H9 (cell line): ENCODE data around the gene PHLDA3. TPM values are rescaled to one million over a fixed set of nuclear protein-coding genes. Genes with fewer than 3 reads are reported as not detected.

Experiments used
- DNase-seq: peaks from one replicate; pipeline ENCODE4 v3.0.0-alpha.2; 2017
- H2AFZ ChIP-seq: one replicate; pipeline ENCODE4 v1.6.1; 2013; ENCODE audit warnings: mild to moderate bottlenecking, low read length, control low read depth, moderate library complexity
- H2AK5ac ChIP-seq: 2 replicates; pipeline ENCODE4 v1.6.1; 2013; ENCODE audit warnings: low read length, control low read depth, mixed read lengths; ENCODE audit not compliant: insufficient read length
- H2BK120ac ChIP-seq: one replicate; pipeline ENCODE4 v1.6.1; 2013; ENCODE audit warnings: low read depth, mild to moderate bottlenecking, low read length, control low read depth, inconsistent platforms; ENCODE audit not compliant: poor library complexity, severe bottlenecking
- H2BK12ac ChIP-seq: 2 replicates; pipeline ENCODE4 v1.6.1; 2013; ENCODE audit warnings: low read length, control low read depth, mixed read lengths, low read depth; ENCODE audit not compliant: insufficient read length
- H2BK15ac ChIP-seq: 2 replicates; pipeline ENCODE4 v1.6.1; 2013; ENCODE audit warnings: low read depth, low read length, control low read depth
- H2BK20ac ChIP-seq: one replicate; pipeline ENCODE4 v1.6.1; 2013; ENCODE audit warnings: low read depth, mild to moderate bottlenecking, low read length, control low read depth, inconsistent platforms; ENCODE audit not compliant: poor library complexity, severe bottlenecking
- H2BK5ac ChIP-seq: 2 replicates; pipeline ENCODE4 v1.6.1; 2013; ENCODE audit warnings: low read length, control low read depth, mixed read lengths; ENCODE audit not compliant: insufficient read length
- H3K14ac ChIP-seq: 2 replicates; pipeline ENCODE4 v1.6.1; 2013; ENCODE audit warnings: low read length, control low read depth; ENCODE audit not compliant: insufficient read depth
- H3K18ac ChIP-seq: 2 replicates; pipeline ENCODE4 v1.6.1; 2013; ENCODE audit warnings: low read depth, mild to moderate bottlenecking, mixed read lengths, low read length, control low read depth; ENCODE audit not compliant: insufficient read length
- H3K23ac ChIP-seq: 2 replicates; pipeline ENCODE4 v1.6.1; 2013; ENCODE audit warnings: low read length, control low read depth, mixed read lengths, low read depth; ENCODE audit not compliant: insufficient read length
- H3K23me2 ChIP-seq: 2 replicates; pipeline ENCODE4 v1.6.1; 2013; ENCODE audit warnings: low read depth, mild to moderate bottlenecking, mixed read lengths, low read length, control low read depth; ENCODE audit not compliant: insufficient read length, poor library complexity, severe bottlenecking
- H3K27ac ChIP-seq: 2 replicates; pipeline ENCODE4 v1.5.1; 2013; ENCODE audit warnings: low read length, control low read depth, mixed read lengths, low read depth; ENCODE audit not compliant: insufficient read length
- H3K27me3 ChIP-seq: 2 replicates; pipeline ENCODE4 v1.6.1; 2013; ENCODE audit warnings: low read length, control low read depth, inconsistent platforms; ENCODE audit not compliant: insufficient read depth
- H3K4ac ChIP-seq: 2 replicates; pipeline ENCODE4 v1.6.1; 2013; ENCODE audit warnings: low read depth, mild to moderate bottlenecking, control low read depth, inconsistent platforms, low read length, moderate library complexity
- H3K4me1 ChIP-seq: 2 replicates; pipeline ENCODE4 v1.6.1; 2013; ENCODE audit warnings: low read length, control low read depth, inconsistent platforms; ENCODE audit not compliant: insufficient read depth
- H3K4me2 ChIP-seq: 2 replicates; pipeline ENCODE4 v1.6.1; 2013; ENCODE audit warnings: low read length, control low read depth, mixed read lengths; ENCODE audit not compliant: insufficient read length, insufficient read depth
- H3K56ac ChIP-seq: 2 replicates; pipeline ENCODE4 v1.6.1; 2013; ENCODE audit warnings: low read depth, mild to moderate bottlenecking, mixed read lengths, low read length, control low read depth; ENCODE audit not compliant: insufficient read length
- H3K79me1 ChIP-seq: 2 replicates; pipeline ENCODE4 v1.6.1; 2013; ENCODE audit warnings: low read depth, mild to moderate bottlenecking, moderate library complexity, low read length, control low read depth, inconsistent platforms; ENCODE audit not compliant: insufficient read depth, poor library complexity, severe bottlenecking
- H3K79me2 ChIP-seq: 2 replicates; pipeline ENCODE4 v1.6.1; 2013; ENCODE audit warnings: low read length, control low read depth, inconsistent platforms; ENCODE audit not compliant: insufficient read depth
- H3K9ac ChIP-seq: 2 replicates; pipeline ENCODE4 v1.6.1; 2013; ENCODE audit warnings: low read length, control low read depth, mixed read lengths; ENCODE audit not compliant: insufficient read length; ENCODE audit errors: extremely low read depth
- H3K9me3 ChIP-seq: one replicate; pipeline ENCODE4 v1.6.1; 2013; ENCODE audit warnings: low read depth, low read length, inconsistent platforms; ENCODE audit not compliant: control insufficient read depth
- H3T11ph ChIP-seq: one replicate; pipeline ENCODE4 v1.6.1; 2013; ENCODE audit warnings: mild to moderate bottlenecking, low read length, control low read depth, inconsistent platforms
- H4K20me1 ChIP-seq: one replicate; pipeline ENCODE4 v1.6.1; 2013; ENCODE audit not compliant: control insufficient read depth, insufficient read length, insufficient read depth
- H4K5ac ChIP-seq: 2 replicates; pipeline ENCODE4 v1.6.1; 2013; ENCODE audit warnings: low read depth, mild to moderate bottlenecking, mixed read lengths, low read length, control low read depth; ENCODE audit not compliant: insufficient read length
- H4K8ac ChIP-seq: replicated peaks from 2 replicates; pipeline ENCODE4 v1.6.1; 2013; ENCODE audit warnings: low read length, control low read depth, mixed read lengths, low read depth; ENCODE audit not compliant: insufficient read length
- H4K91ac ChIP-seq: 2 replicates; pipeline ENCODE4 v1.6.1; 2013; ENCODE audit warnings: low read depth, mild to moderate bottlenecking, moderate library complexity, mixed read lengths, low read length, control low read depth; ENCODE audit not compliant: insufficient read length
- H3K27ac Mint-ChIP-seq, 3 experiments: 2 replicates in 2 of 3; 3 replicates in 1 of 3; pipeline ENCODE4 v1.8.0; 2020 to 2021; ENCODE audit warnings: mixed read lengths in 3 of 3, mild to moderate bottlenecking in 1 of 3, moderate library complexity in 1 of 3
- H3K27me3 Mint-ChIP-seq: 2 replicates; pipeline ENCODE4 v1.8.0; 2021; ENCODE audit warnings: low read depth, mild to moderate bottlenecking, moderate library complexity, mixed read lengths
- H3K36me3 Mint-ChIP-seq, 3 experiments: 2 replicates in 2 of 3; 3 replicates in 1 of 3; pipeline ENCODE4 v1.8.0; 2020 to 2021; ENCODE audit warnings: low read depth in 3 of 3, mixed read lengths in 3 of 3; ENCODE audit not compliant: insufficient read depth in 1 of 3
- H3K4me1 Mint-ChIP-seq, 2 experiments: 2 replicates each; pipeline ENCODE4 v1.8.0; 2020; ENCODE audit warnings: mixed read lengths in 2 of 2
- H3K4me3 Mint-ChIP-seq, 2 experiments: 2 replicates in 1 of 2; 3 replicates in 1 of 2; pipeline ENCODE4 v1.8.0; 2020 to 2021; ENCODE audit warnings: mild to moderate bottlenecking in 2 of 2, mixed read lengths in 2 of 2, moderate library complexity in 1 of 2
- H3K9me3 Mint-ChIP-seq, 2 experiments: 2 replicates in 1 of 2; 3 replicates in 1 of 2; pipeline ENCODE4 v1.8.0; 2020; ENCODE audit warnings: mild to moderate bottlenecking in 2 of 2, mixed read lengths in 2 of 2, moderate library complexity in 1 of 2
- CTCF ChIP-seq: fragments of 200-600 bp; sonication (generic); conservative IDR thresholded peaks from 3 replicates; pipeline ENCODE4 v1.8.0; 2021; ENCODE audit warnings: antibody characterized with exemption, mild to moderate bottlenecking
- WGBS: extraction: QIAGEN DNeasy Blood & Tissue Kit; methylation state at CpG from one replicate; pipeline ENCODE4 v1.1.7; 2013; ENCODE audit warnings: missing lambda C conversion rate, low lambda C conversion rate, mixed read lengths; ENCODE audit not compliant: insufficient read length; ENCODE audit errors: extremely low coverage; 5-methylcytosine and 5-hydroxymethylcytosine counted together
- total RNA-seq: library from RNA; stranded (reverse); gene quantifications from 2 replicates; pipeline ENCODE4 v1.2.1, GENCODE V29; 2021

Gene PHLDA3
- total RNA-seq, 1 experiment from 2014 or later, result 53.9 TPM

GRCh38 chr1:201422436-201423030 lies 46.5 kb downstream of the PHLDA3 start:
- Histone ChIP-seq H3K4me1 (no peaks in the 10 kb centered on the region), H2BK120ac (no peak overlapping the region), H4K20me1 (no peaks in the 10 kb centered on the region), H3K4me2 (no peak overlapping the region), H2BK15ac (no peak overlapping the region), H2AFZ (no peak overlapping the region), H3K79me2 (no peaks in the 10 kb centered on the region), H2BK12ac (no peak overlapping the region), H4K8ac (no peak overlapping the region), H3K9ac (no peak overlapping the region), H3K18ac (no peak overlapping the region), H3K9me3 (no peaks in the 10 kb centered on the region), H4K5ac (no peak overlapping the region), H3K4ac (no peak overlapping the region), H3K23me2 (no peaks in the 10 kb centered on the region), H3K27ac (no peak overlapping the region), H3K14ac (no peak overlapping the region), H3K56ac (no peak overlapping the region), H2AK5ac (no peak overlapping the region), H3K27me3 (no peaks in the 10 kb centered on the region), H4K91ac (no peak overlapping the region), H2BK20ac (no peak overlapping the region), H3K79me1 (no peaks in the 10 kb centered on the region), H2BK5ac (no peak overlapping the region), H3T11ph (no peak overlapping the region), H3K23ac (no peak overlapping the region)
- Mint-ChIP-seq H3K36me3 (no peaks in the 10 kb centered on the region), H3K4me1 (peaks cover 13 to 23% of the 10 kb centered on the region in 2 experiments), H3K4me3 (no peak overlapping the region), H3K27me3 (no peaks in the 10 kb centered on the region; the same call in none of the 2 replicates), H3K9me3 (peaks cover 0 to 5% of the 10 kb centered on the region in 2 experiments; a peak in 2 of 5 replicates), H3K27ac (no peak overlapping the region; a peak in 1 of 7 replicates)
- no peak for DNase-seq
- TF ChIP-seq CTCF, result no peak
- no CpG with 5 or more reads among the region's 6 CpGs for WGBS
